Small intestine (tissue), 7 donors: Measurements from ENCODE around the gene PTK7. TPM values are rescaled to one million over a fixed set of nuclear protein-coding genes. Genes with fewer than 3 reads are reported as not detected.
A peak's percentile ranks its signal among the peaks of the same experiment; 100 is the strongest.

Source experiments
- DNase-seq, 2 donors: peaks; one replicate each; pipeline versions ENCODE4 v3.0.0 to v3.0.0-alpha.2; 2013
- FAIRE-seq: peaks from 2 replicates; lab custom pipeline; 2012; peaks lifted over from hg19 to GRCh38; lab: Jason Lieb, UNC
- H3K27ac ChIP-seq, 3 donors: one replicate each; pipeline ENCODE4 v1.5.1; 2013; ENCODE audit warnings: low read length in 2 of 3, mild to moderate bottlenecking in 2 of 3, control low read depth in 1 of 3, inconsistent platforms in 1 of 3, low read depth in 1 of 3, moderate library complexity in 1 of 3
- H3K27me3 ChIP-seq, 3 donors: one replicate each; pipeline ENCODE4 v1.6.1; 2013; ENCODE audit warnings: low read length in 3 of 3, inconsistent platforms in 1 of 3; ENCODE audit not compliant: control insufficient read depth in 3 of 3, insufficient read depth in 3 of 3
- H3K36me3 ChIP-seq, 3 donors: one replicate each; pipeline ENCODE4 v1.6.1; 2013; ENCODE audit warnings: low read length in 3 of 3, inconsistent platforms in 1 of 3, low read depth in 1 of 3, mild to moderate bottlenecking in 1 of 3, moderate library complexity in 1 of 3; ENCODE audit not compliant: control insufficient read depth in 3 of 3, insufficient read depth in 2 of 3
- H3K4me1 ChIP-seq, 3 donors: one replicate each; pipeline ENCODE4 v1.6.1; 2013; ENCODE audit warnings: low read length in 2 of 3, inconsistent platforms in 1 of 3, low read depth in 1 of 3, mild to moderate bottlenecking in 1 of 3, moderate library complexity in 1 of 3; ENCODE audit not compliant: control insufficient read depth in 3 of 3, insufficient read depth in 2 of 3
- H3K4me3 ChIP-seq, 3 donors: one replicate each; pipeline ENCODE4 v1.5.1; 2013; ENCODE audit warnings: low read length in 3 of 3, control low read depth in 1 of 3, inconsistent platforms in 1 of 3, low read depth in 1 of 3, mild to moderate bottlenecking in 1 of 3, moderate library complexity in 1 of 3
- H3K9me3 ChIP-seq, 2 donors: one replicate each; pipeline ENCODE4 v1.6.1; 2013; ENCODE audit warnings: low read depth in 1 of 2, low read length in 1 of 2; ENCODE audit not compliant: control insufficient read depth in 2 of 2, insufficient read depth in 1 of 2
- WGBS, 3 donors: extraction: QIAGEN DNeasy Blood & Tissue Kit; methylation state at CpG; one replicate each; pipeline ENCODE4 v1.1.7; 2013; 5-methylcytosine and 5-hydroxymethylcytosine counted together
- polyA plus RNA-seq, 4 donors: library from polyadenylated mRNA; stranded (reverse) in 3 of 4; unstranded in 1 of 4; fragments of 200-250 nt in 3 of 4; fragments of 120-200 nt in 1 of 4; gene quantifications; one replicate each; pipeline versions ENCODE4 v1.2.1 to v1.2.3, GENCODE V29; 2013
- donor health status: healthy with polysubstance abuse.
- donor health status: control.
- donor health status: control.
- donor health status: Bipolar disorder and iron deficiency.
- donor health status: healthy.

The PTK7 gene
- polyA plus RNA-seq, 4 donors = 1.1 to 36.5 (median 6.9) TPM

DNA sequence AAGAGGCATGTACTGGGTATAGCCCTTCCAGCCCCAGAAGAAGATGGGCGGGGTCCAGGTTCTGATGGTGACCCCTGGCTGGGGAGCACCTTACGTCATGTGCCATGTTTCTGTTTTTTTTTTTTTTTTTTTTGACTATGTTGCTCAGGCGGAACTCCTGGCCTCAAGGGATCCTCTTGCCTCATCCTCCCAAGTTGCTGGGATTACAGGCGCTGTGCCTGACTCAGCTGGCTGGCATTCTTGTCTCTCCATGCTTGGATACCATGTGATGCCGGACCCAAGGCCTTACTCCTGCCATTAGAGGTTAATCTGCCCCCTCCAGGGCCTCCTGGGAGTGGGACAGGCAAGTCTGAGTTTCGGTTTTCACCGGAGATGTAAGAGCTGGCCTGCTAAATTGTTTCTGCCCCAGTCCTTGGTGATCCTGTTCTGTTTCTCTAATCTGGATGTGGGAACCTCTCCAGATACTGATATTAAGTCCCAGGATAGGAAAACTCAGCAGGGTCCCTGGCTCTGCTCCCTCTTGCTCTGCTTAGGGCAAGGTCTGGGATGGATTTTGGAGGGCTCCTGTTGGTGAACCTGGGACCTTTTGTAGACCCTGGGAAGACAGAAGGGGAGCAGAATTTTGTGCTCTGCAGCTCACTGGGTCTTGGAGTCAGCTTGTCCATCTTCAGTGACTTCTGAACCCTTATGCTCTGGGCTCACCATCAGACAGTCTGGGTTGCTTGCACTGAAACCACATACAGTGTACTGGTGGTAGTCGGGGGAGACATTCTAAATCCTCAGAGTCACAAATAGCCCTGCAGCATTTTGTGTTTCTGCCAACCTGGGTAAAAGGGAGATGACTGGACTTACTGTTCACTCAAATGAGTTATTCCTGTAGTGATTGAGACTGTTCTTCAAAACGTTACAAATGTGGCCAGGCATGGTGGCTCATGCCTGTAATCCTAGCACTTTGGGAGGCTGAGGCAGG is 45.1 kb downstream of the PTK7 start:
- FAIRE-seq (no peak), DNase-seq (no peak)
- Histone ChIP-seq H3K27ac (peak overlapping the region in 1 of 3 donors; percentile 53), H3K36me3 (peaks cover 0 to 5% (median 0%) of the 10 kb centered on the region in 3 donors), H3K4me1 (peaks cover 0 to 16% (median 0%) of the 10 kb centered on the region in 3 donors), H3K4me3 (no peak overlapping the region), H3K9me3 (no peaks in the 10 kb centered on the region), H3K27me3 (no peaks in the 10 kb centered on the region)
- WGBS, 3 donors = 64 to 81% (median 73%) methylated on average over 8 to 9 of the region's 9 CpGs

DNA sequence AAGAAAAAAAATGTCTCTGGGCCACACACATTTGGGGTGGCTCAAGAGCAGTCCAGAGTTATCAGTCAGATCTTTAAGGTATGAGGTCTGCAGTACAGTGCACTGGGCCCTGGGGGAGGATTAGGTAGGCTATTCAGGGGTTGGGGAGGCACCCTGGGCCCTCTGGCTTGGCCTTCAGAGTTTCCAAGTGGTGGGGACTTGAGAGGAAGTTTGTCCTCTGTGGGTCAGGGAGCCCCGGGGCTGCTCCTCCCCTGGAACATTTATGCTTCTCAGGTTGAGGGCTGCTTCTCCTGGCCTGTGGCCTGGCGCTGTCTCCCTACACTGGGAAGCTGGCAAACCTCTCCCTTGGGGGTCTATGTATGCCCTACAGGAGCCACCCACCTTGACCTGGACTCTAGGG is 46.0 kb downstream of the PTK7 start:
- DNase-seq (no peak), FAIRE-seq (no peak)
- Histone ChIP-seq H3K27ac (no peak overlapping the region), H3K9me3 (no peaks in the 10 kb centered on the region), H3K27me3 (no peaks in the 10 kb centered on the region), H3K36me3 (peaks cover 0 to 5% (median 0%) of the 10 kb centered on the region in 3 donors), H3K4me1 (peaks cover 0 to 25% (median 0%) of the 10 kb centered on the region in 3 donors), H3K4me3 (no peak overlapping the region)
- 70 to 83% (median 78%) methylated on average over 2 of the region's 2 CpGs for WGBS, 3 donors

DNA sequence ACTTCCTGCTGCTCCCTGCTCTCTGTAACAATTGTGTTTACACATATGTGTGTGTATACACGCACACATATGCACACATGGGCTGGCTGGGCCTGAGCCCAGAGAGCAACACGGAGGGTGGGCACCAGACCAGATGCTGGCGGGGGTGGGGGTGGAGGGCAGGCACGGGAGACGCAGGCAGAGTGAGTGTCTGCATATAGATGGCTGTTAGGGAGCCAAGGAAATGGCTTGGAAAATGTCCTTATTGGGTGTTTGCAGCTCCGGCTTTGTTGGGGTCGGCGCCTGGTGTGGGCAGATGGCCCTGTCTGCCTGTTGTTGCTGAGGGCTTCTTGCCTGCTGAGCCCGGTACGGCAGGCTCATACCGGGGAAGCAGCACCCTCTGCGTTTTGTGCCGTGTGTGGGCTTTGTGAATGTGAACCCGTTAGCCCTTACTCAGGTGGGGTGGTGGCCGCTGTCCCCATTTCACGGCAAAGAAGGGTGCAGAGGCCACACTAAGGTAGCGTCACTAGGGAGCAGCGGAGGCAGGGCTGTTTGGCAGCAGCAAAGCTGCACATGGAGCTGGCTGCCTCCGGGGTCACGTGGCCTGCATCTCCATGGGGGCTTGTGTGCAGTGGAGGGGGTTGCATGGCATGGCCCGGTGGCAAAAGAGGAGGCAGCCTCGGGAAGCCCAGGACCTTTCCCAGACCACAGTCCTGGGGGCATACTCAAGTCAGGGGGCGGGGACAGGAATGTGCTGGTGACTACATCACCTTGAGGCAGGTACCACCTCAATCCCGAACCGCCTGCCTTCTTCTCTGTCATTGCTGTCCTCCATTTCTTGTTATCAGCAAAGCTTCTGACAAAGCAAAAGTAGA is 47.6 kb downstream of the PTK7 start:
- DNase-seq = no peak
- Histone ChIP-seq H3K27ac (peak overlapping the region in 1 of 3 donors; percentile 67), H3K27me3 (no peaks in the 10 kb centered on the region), H3K4me3 (no peak overlapping the region), H3K36me3 (peaks cover 0 to 2% (median 0%) of the 10 kb centered on the region in 3 donors), H3K4me1 (peaks cover 0 to 26% (median 0%) of the 10 kb centered on the region in 3 donors), H3K9me3 (no peaks in the 10 kb centered on the region)
- no peak for FAIRE-seq
- WGBS, 3 donors = 71 to 86% (median 83%) methylated on average over 25 of the region's 25 CpGs

DNA sequence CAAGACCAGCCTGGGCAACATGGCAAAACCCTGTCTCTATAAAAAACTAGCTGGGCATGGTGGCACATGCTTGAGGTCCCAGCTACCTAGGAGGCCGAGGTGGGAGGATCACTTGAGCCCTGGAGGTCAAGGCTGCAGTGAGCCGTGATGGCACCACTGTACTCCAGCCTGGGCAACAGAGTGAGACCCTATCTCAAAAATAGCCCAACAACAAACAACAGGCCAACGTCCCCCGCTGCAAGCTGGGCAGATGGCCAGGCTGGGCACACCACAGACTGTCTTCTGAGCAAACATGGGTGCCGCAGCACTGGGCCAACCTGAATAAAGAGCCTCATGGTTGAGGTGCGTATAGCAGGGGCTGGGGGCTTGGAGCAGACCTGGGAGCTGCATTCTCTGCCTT is 48.4 kb downstream of the PTK7 start:
- no peak for DNase-seq
- H3K9me3 ChIP-seq = no peaks in the 10 kb centered on the region
- no peak overlapping the region for H3K4me3 ChIP-seq
- H3K27me3 ChIP-seq = no peaks in the 10 kb centered on the region
- peaks cover 0 to 26% (median 0%) of the 10 kb centered on the region in 3 donors for H3K4me1 ChIP-seq
- peaks cover 0 to 10% (median 0%) of the 10 kb centered on the region in 3 donors for H3K36me3 ChIP-seq
- 79 to 88% (median 80%) methylated on average over 6 of the region's 6 CpGs for whole genome bisulfite sequencing, 3 donors
- H3K27ac ChIP-seq = no peak overlapping the region
- FAIRE-seq = no peak

DNA sequence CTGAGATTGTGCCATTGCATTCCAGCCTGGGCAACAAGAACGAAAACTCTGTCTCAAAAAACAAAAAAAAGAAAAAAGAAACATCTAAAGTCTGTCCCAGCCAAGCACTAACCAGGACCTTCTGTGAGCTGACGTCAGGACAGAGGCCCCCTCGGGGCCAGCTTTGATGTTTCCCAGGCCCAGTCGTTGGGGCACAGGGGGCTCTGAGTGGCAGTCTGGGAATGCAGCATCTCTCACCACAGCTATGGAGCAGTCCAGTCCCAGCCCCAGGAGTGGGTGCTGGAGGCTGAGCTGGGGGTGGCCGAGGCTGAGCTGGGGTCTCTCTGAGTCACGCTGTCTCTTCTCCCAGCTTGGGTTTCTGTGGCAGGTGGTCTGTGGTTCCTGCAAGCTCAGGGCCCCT is 49.0 kb downstream of the PTK7 start:
- Histone ChIP-seq H3K27me3 (no peaks in the 10 kb centered on the region), H3K9me3 (no peaks in the 10 kb centered on the region), H3K4me1 (peaks cover 0 to 26% (median 0%) of the 10 kb centered on the region in 3 donors), H3K36me3 (peaks cover 0 to 15% (median 0%) of the 10 kb centered on the region in 3 donors), H3K4me3 (no peak overlapping the region), H3K27ac (no peak overlapping the region)
- 73 to 92% (median 75%) methylated on average over 6 of the region's 6 CpGs for WGBS, 3 donors
- FAIRE-seq (no peak), DNase-seq (no peak)

DNA sequence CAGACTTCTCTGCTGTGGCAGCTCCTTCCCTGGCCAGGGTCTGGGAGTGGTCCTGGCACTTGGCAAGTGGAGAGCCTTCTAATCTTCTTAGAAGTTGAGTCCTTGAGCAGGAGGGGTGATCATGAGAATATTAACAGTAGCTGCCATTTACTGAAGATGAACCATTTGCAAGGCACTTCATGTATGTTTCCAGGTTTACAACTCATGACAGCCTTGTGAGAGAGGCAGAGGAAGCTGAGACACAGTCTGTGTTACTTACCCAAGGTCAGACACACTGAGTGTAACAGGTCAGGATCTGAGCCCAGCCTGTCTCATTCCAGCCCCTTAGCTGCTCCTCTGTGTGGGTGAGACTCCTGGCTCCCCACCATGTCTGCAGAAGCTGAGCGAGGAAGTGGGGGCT is 49.4 kb downstream of the PTK7 start:
- 53 to 77% (median 67%) methylated on average over 1 of the region's 1 CpG for WGBS, 3 donors
- H3K27me3 ChIP-seq = peaks cover 0 to 2% (median 0%) of the 10 kb centered on the region in 3 donors
- peaks cover 0 to 26% (median 0%) of the 10 kb centered on the region in 3 donors for H3K4me1 ChIP-seq
- H3K36me3 ChIP-seq = peaks cover 0 to 19% (median 0%) of the 10 kb centered on the region in 3 donors
- H3K27ac ChIP-seq = no peak overlapping the region
- DNase-seq = no peak
- no peaks in the 10 kb centered on the region for H3K9me3 ChIP-seq
- no peak for FAIRE-seq
- no peak overlapping the region for H3K4me3 ChIP-seq

DNA sequence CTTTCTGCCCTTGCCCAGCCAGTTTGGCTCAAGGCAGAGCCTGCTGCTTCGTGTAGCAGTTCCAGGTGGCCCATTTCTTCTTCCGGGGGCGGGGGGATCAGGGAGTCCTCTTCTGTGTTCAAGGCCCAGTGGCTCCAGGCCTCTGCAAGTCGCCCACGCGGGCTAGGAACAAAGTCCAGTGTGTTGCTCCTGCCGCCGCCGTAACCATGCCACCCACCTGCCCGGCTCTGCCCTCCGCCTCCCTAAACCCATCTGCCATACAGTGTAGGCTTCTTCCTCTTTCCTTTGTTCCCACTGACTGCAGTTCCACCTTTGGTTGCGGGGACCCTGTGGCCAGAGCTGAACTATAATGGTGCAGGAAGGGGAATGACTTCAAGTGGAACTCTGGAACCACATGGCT is 51.1 kb downstream of the PTK7 start:
- peaks cover 0 to 2% (median 0%) of the 10 kb centered on the region in 3 donors for H3K27me3 ChIP-seq
- H3K36me3 ChIP-seq = peaks cover 0 to 30% (median 0%) of the 10 kb centered on the region in 3 donors
- WGBS, 3 donors = 33 to 53% (median 38%) methylated on average over 12 of the region's 12 CpGs
- no peaks in the 10 kb centered on the region for H3K9me3 ChIP-seq
- H3K4me1 ChIP-seq = peaks cover 0 to 19% (median 0%) of the 10 kb centered on the region in 3 donors
- no peak overlapping the region for H3K27ac ChIP-seq
- DNase-seq = peak; percentile 44 to 51
- FAIRE-seq = no peak
- H3K4me3 ChIP-seq = no peak overlapping the region

DNA sequence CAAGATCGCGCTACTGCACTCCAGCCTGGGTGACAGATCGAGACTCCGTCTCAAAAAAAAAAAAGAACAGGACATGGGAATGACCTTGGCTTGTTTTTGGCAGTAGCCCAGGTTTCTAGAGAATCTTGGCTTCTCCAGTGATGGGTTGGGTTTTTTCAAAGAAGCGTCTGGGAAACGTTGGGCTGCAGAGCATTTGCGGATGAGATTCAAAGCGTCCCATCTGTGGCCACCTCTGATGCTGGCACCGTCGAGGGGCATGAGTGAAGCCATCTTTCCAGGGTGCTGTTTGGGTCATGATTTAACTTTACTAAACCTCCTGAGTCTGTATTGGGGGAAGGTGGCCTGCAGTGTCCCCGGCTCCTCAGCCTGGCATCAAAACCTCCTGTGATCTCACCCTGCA is 51.8 kb downstream of the PTK7 start:
- Histone ChIP-seq H3K4me3 (no peak overlapping the region), H3K27me3 (peaks cover 0 to 2% (median 0%) of the 10 kb centered on the region in 3 donors), H3K27ac (no peak overlapping the region), H3K9me3 (no peaks in the 10 kb centered on the region), H3K36me3 (peaks cover 0 to 36% (median 0%) of the 10 kb centered on the region in 3 donors), H3K4me1 (peaks cover 0 to 19% (median 0%) of the 10 kb centered on the region in 3 donors)
- WGBS, 3 donors = 54 to 72% (median 61%) methylated on average over 8 to 11 of the region's 11 CpGs
- FAIRE-seq (no peak), DNase-seq (no peak)
